Liver (tissue), 3 donors: ENCODE data around the gene GNG7.

Experiments
- ATF3 ChIP-seq: IDR thresholded peaks from 2 replicates; pipeline ENCODE4 v1.6.1; 2016; ENCODE audit warnings: antibody characterized with exemption
- CTCF ChIP-seq: fragments of 150-350 bp; IDR thresholded peaks from 2 replicates; pipeline ENCODE4 v1.5.1; 2017; ENCODE audit warnings: improper control_type of control experiment, low read depth, low read length; ENCODE audit not compliant: missing input control
- EGR1 ChIP-seq, 2 donors: IDR thresholded peaks; 2 replicates each; pipeline ENCODE4 v1.6.1; 2016 to 2018; ENCODE audit warnings: antibody characterized with exemption in 2 of 2, low read depth in 2 of 2
- JUND ChIP-seq, 2 donors: IDR thresholded peaks; 2 replicates each; pipeline ENCODE4 v1.6.1; 2016; ENCODE audit warnings: antibody characterized with exemption in 2 of 2
- MAX ChIP-seq: IDR thresholded peaks from 2 replicates; pipeline ENCODE4 v1.6.1; 2016; ENCODE audit warnings: antibody characterized with exemption
- RAD21 ChIP-seq, 2 donors: IDR thresholded peaks; 2 replicates each; pipeline ENCODE4 v1.6.1; 2016; ENCODE audit warnings: antibody characterized with exemption in 2 of 2, mild to moderate bottlenecking in 2 of 2
- REST ChIP-seq: IDR thresholded peaks from 2 replicates; pipeline ENCODE4 v1.6.1; 2016; ENCODE audit warnings: antibody characterized with exemption, mild to moderate bottlenecking
- RXRA ChIP-seq, 2 donors: IDR thresholded peaks; 2 replicates each; pipeline ENCODE4 v1.6.1; 2017 to 2018; ENCODE audit warnings: antibody characterized with exemption in 2 of 2, mild to moderate bottlenecking in 1 of 2
- TAF1 ChIP-seq: conservative IDR thresholded peaks from 2 replicates; pipeline ENCODE4 v1.6.1; 2016; ENCODE audit warnings: antibody characterized with exemption, mild to moderate bottlenecking
- ZBTB33 ChIP-seq: IDR thresholded peaks from 2 replicates; pipeline ENCODE4 v1.6.1; 2016; ENCODE audit warnings: antibody characterized with exemption
- donor health status: healthy.
- donor health status: healthy.

- TF ChIP-seq CTCF (no peak), EGR1 (IDR thresholded peaks at IDR 0.05; ENCODE audit: low read depth in 2 of 2) (no peak), MAX (no peak), RXRA (IDR thresholded peaks at IDR 0.05) (no peak), TAF1 (no peak), ATF3 (no peak), JUND (IDR thresholded peaks at IDR 0.05) (no peak), ZBTB33 (no peak), RAD21 (IDR thresholded peaks at IDR 0.05) (no peak), REST (no peak)
These were observed 84.9 kb downstream of the GNG7 start for GRCh38 chr19:2617393-2618165.
